Nephron progenitor cell (in vitro differentiated cells): ENCODE data around the gene NKG7.

Experiments used
- DNase-seq: peaks from one replicate; pipeline ENCODE4 v3.0.0; 2021
- H3K27ac Mint-ChIP-seq: 2 replicates; pipeline ENCODE4 v1.8.0; 2021; ENCODE audit warnings: mild to moderate bottlenecking, moderate library complexity, mixed read lengths
- H3K27me3 Mint-ChIP-seq: 2 replicates; pipeline ENCODE4 v1.8.0; 2021; ENCODE audit warnings: mild to moderate bottlenecking, low read depth, mixed read lengths; ENCODE audit not compliant: poor library complexity
- H3K36me3 Mint-ChIP-seq: 2 replicates; pipeline ENCODE4 v1.8.0; 2021; ENCODE audit warnings: low read depth, mixed read lengths
- H3K4me1 Mint-ChIP-seq: 2 replicates; pipeline ENCODE4 v1.8.0; 2021; ENCODE audit warnings: mixed read lengths
- H3K4me3 Mint-ChIP-seq: 2 replicates; pipeline ENCODE4 v1.8.0; 2021; ENCODE audit warnings: mild to moderate bottlenecking, moderate library complexity, mixed read lengths
- H3K9me3 Mint-ChIP-seq: 2 replicates; pipeline ENCODE4 v1.8.0; 2021; ENCODE audit warnings: mild to moderate bottlenecking, moderate library complexity, mixed read lengths
- TF ChIP-seq, protein P1 (sequence below): fragments of 200-600 bp; sonication (generic); IDR thresholded peaks from 2 replicates; pipeline ENCODE4 v1.5.0; 2021; ENCODE audit warnings: antibody characterized with exemption

NKG7 gene

DNA sequence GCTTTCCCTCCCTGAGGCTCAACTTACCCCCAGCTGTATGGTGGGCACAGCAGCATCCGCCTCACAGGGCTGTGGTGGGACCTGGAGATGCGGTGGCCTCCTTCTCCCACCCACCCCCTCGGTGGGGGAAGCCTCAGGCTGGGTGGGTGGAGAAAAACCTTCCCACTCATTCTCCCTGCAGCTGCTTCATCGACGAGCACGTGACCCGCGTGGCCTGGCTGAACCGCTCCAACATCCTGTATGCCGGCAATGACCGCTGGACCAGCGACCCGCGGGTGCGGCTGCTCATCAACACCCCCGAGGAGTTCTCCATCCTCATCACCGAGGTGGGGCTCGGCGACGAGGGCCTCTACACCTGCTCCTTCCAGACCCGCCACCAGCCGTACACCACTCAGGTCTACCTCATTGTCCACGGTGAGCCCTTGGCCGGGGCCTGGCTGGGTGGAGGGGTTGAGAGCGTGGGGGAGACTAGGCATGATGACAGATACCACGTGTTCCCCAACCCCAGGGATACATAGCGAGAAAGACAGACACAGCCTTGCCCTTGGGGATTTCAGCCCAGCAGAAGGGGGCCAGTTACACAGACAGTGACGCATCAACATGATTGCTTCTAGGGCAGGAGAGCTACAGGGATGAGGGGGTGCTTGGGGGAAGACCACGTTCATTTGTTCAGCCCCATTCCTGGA is 48.8 kb downstream of the NKG7 start:
- Mint-ChIP-seq H3K27ac (no peak overlapping the region), H3K4me1 (peaks cover 24% of the 10 kb centered on the region), H3K36me3 (peaks cover 5% of the 10 kb centered on the region), H3K4me3 (no peak overlapping the region), H3K9me3 (peaks cover 3% of the 10 kb centered on the region), H3K27me3 (peaks cover 48% of the 10 kb centered on the region)
- TF ChIP-seq, protein P1, sequence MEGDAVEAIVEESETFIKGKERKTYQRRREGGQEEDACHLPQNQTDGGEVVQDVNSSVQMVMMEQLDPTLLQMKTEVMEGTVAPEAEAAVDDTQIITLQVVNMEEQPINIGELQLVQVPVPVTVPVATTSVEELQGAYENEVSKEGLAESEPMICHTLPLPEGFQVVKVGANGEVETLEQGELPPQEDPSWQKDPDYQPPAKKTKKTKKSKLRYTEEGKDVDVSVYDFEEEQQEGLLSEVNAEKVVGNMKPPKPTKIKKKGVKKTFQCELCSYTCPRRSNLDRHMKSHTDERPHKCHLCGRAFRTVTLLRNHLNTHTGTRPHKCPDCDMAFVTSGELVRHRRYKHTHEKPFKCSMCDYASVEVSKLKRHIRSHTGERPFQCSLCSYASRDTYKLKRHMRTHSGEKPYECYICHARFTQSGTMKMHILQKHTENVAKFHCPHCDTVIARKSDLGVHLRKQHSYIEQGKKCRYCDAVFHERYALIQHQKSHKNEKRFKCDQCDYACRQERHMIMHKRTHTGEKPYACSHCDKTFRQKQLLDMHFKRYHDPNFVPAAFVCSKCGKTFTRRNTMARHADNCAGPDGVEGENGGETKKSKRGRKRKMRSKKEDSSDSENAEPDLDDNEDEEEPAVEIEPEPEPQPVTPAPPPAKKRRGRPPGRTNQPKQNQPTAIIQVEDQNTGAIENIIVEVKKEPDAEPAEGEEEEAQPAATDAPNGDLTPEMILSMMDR = no peak
- DNase-seq = no peak

DNA sequence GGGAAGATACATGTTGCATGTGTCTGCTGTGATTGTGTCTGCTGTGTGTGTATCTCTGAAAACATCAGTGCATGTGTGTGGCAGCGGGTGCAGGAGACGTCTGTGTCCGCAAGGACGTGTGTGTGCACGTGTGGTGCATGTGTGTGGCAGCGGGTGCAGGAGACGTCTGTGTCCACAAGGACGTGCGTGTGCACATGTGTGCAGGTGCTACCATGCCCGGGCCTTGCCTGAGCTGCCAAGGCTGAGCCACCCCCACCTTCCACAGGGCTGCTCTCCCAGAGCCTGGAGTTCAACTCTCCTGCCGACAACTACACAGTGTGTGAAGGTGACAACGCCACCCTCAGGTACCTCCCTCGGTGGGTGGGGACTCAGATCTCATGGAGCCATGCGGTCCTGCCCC is 50.7 kb downstream of the NKG7 start:
- no peak for DNase-seq
- TF ChIP-seq, protein P1 = no peak
- Mint-ChIP-seq H3K36me3 (no peaks in the 10 kb centered on the region), H3K4me1 (peaks cover 19% of the 10 kb centered on the region), H3K27me3 (peaks cover 36% of the 10 kb centered on the region), H3K9me3 (no peaks in the 10 kb centered on the region), H3K4me3 (no peak overlapping the region), H3K27ac (no peak overlapping the region)
